HG02759 (cell line): ENCODE results near the gene ST8SIA3.

Source experiments
- ATAC-seq: cut with Tn5 transposase; IDR thresholded peaks from one replicate; pipeline ENCODE4 v1.9.1; 2021; ENCODE audit warnings: mild to moderate bottlenecking, moderate library complexity; ENCODE audit not compliant: unreplicated experiment

ST8SIA3 gene, protein sequence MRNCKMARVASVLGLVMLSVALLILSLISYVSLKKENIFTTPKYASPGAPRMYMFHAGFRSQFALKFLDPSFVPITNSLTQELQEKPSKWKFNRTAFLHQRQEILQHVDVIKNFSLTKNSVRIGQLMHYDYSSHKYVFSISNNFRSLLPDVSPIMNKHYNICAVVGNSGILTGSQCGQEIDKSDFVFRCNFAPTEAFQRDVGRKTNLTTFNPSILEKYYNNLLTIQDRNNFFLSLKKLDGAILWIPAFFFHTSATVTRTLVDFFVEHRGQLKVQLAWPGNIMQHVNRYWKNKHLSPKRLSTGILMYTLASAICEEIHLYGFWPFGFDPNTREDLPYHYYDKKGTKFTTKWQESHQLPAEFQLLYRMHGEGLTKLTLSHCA

DNA sequence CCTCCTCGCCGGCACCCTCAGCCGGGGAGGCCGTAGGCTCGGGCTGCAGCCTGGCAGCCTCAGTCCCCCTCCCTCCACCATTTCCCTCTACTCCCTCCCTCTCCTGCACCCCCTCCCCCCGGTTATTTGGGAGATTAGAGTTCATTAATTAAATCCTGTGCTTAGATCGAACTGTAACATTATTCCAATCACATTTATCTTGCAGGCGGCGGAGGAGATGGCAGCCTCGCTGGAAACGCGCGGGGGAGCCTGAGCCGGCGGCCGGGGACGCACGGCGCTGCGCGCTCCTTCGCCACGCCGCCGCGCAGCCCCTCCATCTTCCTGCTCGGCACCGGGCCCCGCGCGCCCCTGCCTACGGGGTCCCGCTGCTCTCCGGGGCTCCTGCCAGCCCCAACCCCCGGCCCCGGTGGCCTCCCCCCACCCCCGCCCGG, at the start of gene ST8SIA3:
Gene ST8SIA3 (plus strand): TSS at position 287 of the 431 bp plus-strand sequence. CDS start 290 bp downstream, outside the sequence.
- no peak for ATAC-seq

DNA sequence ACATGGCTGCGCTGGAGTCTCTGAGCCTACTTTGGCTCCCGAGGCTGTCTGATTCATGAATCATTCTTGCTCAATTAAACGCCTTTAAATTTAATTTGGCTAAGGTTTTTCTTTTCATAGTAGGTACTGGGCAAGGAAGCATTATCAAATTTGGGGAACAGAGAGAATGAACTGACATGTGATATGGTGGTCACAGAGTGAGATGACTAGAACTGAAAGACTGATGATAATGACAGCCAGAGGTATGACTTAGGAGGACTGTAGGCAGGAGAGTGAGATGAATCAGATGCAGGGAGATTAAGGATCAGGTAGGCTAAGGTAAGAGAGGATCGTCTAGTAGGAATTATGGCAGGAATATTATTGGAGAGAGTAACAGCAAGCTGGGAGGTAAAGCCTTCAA, 40.9 kb upstream of the ST8SIA3 start:
- ATAC-seq, result no peak

DNA sequence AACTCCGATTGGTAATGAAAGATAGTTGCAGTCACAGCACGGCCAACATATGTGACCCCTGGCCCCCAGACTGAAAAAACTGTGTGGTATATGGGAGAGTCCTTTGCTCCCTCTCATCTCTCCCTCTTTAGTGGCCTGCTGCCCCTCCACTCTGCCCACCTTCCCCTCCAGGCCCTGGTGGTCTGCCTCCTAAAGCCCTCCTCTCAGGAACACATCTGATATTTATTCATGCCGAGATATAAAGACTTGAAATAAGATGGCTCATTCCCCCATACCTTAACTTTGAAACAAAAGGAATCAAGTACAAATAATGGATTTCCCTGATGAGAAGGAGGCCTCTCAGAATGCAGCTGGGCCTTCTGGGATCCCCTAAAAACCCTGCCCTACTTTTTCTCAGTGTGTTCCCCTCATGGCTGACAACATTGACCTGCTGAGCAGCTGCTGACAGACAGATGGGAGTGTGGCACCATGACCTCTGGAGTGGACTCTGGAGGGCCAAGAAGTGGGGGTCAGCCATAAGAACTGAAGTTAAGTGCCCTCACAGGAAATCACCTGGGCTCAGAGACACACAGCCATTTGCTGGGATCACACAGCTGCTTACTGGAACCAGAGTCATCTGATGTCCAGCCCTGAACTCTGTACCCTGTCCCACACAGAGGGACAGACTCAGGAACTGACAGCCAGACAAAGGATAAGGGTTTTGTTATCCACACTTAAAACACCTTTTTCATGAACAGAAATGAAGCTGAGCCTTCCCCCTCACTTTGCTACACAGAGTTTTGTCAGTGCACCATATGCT, 39.8 kb upstream of the ST8SIA3 start:
- ATAC-seq, result no peak

DNA sequence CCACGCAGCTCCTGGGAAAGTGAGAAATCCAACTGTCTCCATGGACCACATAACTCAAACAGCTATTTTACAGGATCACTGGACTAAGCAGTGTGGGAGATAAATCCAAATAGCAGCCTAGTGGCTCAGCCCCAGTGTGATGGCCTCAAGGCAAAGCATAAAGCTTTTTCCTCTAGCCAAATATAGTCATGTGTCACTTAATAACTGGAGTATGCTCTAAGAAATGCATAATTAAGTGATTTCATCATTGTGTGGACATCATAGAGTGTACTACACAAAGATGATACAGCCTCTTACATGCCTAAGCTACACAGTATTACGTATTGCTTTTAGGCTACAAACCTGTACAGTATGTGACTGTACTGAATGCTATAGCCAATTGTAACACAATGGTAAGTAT, 31.8 kb upstream of the ST8SIA3 start:
- no peak for ATAC-seq

DNA sequence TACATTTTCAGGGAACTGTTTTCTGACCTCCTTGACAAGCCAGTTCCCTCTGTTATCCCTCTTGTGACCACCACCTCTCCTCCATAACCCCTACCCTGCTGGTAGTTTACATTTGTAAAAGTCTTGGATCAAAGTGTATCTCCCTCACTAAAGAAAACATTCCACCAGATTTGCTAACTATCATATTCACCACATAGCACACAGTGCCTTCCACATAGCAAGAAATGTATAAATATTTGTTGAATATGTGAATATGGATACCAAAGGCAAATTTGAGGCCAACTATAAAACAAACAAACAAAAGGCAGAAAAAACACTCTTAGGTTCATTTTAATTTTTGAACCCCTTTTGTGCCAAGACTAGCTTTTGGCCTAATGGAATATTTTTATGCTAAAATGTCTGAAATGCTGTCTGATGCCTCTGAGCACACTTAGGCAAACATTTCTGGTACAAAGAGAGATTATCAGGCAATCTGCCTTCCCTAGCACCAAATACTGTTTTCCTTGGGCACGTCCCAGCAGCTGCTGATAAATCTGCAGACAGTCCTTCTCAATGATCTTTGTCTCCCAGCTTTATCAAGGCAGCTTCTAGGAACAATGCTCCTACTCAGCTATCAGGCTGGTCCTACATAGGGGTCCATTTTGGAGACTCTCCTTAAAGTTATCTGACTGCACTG, 26.7 kb upstream of the ST8SIA3 start:
- no peak for ATAC-seq

DNA sequence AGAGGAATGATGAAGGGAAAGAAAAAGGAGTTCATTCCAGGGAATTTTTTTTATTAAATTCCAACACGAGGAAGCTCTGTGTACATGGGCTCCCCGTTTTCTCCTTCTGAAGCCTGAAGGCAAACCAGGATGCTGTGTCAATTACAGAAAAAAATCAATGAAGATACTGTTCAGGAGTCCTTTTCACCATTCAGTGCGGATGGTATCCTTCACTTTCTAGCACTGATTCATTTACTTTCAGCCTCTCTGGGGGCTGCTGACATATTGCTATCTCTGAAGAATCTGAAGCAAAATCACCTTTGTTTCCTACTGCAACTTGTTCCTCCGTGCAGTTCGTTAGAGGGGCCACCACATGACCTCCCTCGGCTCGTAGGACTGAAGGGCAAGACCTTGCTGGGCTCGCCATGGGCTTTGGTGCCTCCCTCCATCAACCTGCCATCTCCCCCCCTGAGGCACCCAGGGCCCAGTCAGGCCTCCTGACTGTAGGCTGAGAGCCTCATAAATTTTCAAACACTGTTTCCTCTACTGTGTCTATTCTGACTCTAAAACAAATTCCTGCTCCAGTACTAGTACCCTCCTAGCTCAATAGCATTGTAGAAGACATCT, 25.5 kb upstream of the ST8SIA3 start:
- no peak for ATAC-seq

DNA sequence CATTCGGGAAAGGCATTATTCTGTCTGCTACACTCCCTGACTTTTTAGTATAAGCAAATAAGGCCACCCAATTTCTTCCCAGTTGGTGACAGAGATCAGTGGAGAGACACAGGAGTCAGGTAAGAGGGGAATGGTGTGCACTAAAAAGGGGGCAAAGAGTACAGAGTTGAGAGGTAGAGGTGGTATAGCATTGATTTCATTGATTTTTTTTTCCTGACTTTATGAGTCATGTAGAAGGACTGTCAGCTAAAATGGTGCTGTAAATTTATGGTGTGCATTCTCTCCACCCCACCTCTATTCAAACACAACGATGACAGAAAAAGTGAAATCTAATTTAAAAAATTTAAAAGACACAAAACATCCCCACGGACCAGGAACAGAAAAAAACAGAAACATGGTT, 23.7 kb upstream of the ST8SIA3 start:
- no peak for ATAC-seq

DNA sequence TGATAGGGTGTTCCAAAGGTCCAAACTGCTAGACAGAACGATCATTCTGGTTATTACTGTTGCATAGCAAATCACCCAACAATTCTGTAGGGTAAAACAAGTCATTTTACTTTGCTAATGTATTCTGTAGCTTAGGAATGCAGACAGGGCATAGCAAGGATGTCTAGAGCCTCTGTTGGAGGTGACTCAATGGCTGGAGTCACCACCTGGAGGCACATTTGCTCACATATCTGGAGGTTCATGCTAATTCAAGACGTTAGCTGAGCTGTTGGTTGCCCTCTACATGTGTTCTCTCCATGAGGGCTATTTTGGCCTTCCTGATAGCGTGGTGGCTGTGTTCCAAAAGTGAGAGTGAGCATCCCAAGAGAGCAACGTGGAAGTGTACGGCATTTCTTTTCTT, 22.5 kb upstream of the ST8SIA3 start:
- no peak for ATAC-seq

DNA sequence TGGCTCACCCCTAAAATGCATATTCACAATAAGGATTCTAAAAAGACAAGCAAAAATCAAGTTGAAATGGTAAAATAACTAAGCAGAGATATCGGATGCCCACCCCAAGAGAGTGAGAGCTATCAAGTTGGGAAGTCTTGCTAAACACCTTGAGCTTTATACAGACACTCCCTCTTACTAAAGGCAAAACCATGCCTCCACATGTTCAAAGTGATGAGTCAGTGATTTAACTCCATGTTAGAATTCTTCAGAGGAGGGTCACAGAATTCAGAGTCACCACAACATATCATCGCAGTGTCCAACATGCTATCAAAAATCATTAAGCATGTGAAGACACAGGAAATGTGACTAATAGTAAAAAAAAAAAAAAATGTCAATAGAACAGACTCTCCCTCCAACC, 20.6 kb upstream of the ST8SIA3 start:
- no peak for ATAC-seq

DNA sequence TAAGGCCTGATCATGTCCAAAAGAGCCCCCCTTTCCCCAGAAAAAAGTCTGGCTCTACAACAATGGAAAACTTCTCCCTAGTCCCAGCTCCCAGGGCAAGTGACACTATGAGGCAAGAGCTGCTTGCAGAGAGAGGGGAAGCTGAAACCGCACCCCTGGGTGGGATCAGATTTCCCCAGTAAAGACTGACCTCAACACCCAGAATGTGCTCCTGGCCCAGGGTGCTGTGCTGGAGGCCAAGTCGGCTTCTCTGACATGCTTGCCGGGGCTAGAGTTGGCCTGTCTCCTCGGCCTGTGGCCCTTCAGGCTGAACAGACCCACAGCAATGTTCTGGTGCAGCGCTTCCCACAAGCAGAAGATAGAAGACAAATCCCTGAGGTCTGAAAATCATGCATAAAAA, 18.4 kb upstream of the ST8SIA3 start:
- no peak for ATAC-seq

DNA sequence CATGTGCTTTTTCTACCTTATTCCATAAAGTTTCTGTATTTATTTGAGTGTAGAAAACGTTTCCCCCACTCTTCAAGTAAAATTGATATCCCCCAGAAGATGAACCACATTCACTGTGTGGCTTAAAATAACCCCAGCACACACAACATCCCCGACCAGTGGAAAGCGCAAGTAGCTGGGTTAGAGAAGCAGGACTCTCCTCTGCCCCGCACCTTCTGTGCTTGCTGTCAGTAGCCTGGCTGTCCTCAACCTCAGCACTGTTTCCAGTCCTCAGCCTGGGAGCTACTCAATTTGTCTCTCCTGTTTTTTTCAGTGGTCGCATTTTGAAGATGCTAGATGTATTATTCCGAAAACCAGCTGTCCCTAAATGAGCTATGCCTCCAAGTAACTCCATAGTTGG, 18.0 kb upstream of the ST8SIA3 start:
- ATAC-seq, result no peak

DNA sequence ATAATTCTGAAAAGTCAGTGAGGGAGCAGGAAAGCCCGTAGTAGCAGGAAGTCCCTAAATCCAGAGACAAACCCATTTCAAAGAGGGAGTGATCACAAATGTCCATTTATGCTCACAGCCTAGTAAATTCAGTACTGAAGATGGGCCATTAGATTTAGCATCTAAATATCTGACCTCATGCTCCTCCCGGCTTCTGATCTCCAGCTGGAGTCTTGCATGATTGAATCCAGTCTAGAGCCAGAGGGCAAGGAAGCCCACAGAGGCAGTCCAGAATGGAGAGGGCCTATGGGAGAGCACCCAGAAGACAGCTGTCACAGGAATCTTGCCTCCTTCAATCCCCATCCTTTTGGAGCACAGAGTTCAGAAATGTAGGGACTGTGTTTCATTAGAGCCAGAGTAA, 16.0 kb upstream of the ST8SIA3 start:
- ATAC-seq, result no peak

DNA sequence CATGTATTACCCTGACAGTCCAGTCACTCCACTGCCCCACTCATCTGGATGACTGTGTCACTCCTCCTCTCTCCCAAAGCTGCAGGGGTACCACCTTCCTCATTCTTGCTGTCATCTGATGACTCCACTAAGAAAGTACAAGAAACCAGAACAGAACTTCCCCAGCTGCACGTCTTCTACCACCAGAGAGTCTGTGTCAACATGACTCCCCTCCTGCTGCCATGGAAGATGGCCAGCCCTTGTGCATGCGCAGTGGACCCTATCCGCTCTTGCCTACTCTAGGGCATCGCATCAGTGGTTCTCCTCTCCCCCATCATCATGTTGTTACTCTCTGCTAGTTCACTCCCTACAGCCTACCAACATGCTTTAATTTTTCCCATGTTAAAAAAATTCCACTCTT, 14.5 kb upstream of the ST8SIA3 start:
- ATAC-seq, result no peak

DNA sequence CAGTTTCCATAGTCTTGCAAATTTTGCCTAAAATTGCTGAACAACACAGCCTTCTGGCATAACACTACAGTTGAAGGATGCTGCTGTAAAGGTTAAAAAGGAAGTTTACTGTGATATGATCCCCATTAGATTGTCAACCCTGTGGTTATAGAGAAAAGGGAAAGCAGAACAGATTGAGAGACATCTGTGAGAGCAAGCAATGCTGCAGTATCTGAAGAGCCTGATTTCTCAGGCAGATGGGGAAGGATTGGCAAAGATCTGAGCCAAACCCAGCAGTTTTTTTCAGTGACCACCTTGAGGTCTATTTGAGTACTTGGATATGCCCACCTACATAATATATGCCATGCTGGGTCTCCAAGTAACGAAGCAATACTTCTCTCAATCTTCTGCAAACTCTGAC, 8.5 kb upstream of the ST8SIA3 start:
- ATAC-seq, result no peak

DNA sequence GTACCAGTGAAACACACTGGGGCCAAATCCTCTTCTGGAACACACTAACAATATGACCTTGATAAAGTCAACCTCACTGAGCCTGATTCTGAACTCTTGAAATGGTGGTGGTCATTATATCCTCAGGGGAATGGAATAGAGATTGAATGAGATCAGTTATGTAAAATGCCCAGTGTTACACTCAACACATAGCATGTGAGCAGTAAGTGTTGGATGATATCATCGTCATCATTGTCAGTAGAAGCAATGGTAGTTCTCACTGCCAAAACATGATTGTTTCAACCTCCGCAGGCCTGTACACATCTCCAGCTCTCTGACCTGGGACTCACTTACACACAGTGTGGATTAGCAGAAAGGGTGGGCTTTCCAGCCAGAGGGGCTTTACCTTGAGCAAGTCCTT, 5.5 kb upstream of the ST8SIA3 start:
- no peak for ATAC-seq

DNA sequence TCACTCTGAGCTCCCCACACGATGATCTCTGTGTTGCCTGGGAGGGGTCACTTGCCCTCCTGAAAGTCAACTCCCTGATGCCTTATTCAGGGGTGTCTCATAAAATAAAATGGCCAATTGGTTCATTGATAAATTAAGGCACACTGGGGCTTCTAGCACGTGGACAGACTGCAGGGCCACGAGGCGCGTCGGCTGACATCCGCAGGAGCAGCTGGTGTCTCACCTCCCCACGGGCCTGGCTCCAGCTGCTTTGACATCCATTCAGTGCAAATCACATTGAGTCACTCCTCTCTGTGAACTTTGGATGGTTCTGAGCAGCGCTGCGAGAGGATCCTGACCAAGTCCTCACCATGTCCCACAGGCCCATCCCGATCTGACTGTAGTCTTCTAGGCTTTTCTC, 4.6 kb upstream of the ST8SIA3 start:
- ATAC-seq, result no peak

DNA sequence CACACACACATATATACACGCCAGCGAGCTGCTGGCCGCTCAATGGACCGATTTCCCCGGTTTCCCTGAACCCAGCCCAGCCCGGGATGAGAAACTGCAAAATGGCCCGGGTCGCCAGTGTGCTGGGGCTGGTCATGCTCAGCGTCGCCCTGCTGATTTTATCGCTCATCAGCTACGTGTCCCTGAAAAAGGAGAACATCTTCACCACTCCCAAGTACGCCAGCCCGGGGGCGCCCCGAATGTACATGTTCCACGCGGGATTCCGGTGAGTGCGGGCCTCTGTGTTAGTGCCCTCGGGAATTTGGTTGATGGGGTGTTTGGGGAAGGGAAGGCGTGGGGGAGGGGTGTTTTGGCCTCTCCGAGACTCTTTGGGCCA, 392 bp downstream of the ST8SIA3 start:
- no peak for ATAC-seq

DNA sequence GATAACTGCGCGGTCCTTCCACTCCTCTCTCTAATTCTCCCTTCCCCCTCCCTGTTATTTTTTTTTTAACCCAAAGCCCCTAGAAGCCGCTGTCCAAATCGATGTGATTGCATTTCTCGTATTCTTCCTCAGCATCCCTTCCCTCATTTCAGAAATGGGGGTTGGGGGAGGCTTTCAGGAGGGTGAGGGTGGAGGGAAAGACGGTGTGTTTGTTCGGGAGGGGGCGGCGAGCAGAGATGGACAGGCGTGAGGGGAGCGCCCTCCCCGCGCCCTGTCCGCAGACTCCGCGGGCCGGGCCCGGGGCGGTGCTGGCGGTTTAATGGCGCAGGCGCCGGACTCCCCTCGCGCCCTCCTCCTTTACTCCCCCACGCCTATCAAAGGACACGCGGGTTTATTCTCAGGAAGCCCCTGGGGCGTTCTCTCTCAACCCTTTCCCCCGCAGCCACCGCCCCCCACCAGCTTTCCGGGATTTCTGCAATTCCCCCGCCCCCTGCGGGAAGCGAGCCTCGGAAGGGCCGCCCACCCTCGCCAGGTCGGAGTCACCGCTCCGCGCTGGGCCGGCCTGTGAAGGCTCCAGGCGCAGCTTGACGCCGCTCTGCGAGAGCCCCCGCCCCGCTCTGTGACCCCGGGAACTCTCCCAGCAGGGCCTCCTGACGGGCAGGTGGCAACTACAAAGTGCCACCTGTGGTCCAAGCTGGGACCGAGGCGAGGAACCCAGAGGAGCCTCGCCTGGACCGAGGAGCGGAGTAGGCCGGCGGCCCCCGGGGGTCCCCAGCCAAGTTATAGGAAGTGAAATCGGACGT, 981 bp downstream of the ST8SIA3 start:
- no peak for ATAC-seq

DNA sequence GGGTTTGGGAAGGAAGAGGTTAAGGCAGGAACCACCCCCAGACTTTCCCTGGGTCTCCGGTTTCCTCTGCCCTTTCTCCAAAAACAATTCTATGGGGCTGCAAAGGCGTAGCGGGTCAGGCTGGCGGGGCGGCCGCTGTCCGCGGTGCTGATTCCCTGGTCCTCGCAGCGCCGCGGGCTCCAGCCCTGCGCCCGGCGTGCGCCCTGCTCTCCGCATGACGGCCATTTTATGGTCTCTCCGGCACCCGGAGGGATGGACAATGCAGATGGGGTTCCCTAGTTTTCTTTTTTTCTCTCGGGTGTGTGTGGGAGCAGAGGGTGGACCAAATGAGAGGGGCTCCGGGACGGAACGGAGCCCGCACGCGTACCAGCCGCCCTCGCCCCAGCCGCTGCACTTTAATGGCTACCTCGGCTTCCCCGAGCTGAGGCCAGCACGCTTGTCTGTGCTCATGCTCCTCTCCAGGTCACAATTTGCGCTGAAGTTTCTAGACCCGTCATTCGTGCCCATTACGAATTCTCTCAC, 1.6 kb downstream of the ST8SIA3 start:
- no peak for ATAC-seq

DNA sequence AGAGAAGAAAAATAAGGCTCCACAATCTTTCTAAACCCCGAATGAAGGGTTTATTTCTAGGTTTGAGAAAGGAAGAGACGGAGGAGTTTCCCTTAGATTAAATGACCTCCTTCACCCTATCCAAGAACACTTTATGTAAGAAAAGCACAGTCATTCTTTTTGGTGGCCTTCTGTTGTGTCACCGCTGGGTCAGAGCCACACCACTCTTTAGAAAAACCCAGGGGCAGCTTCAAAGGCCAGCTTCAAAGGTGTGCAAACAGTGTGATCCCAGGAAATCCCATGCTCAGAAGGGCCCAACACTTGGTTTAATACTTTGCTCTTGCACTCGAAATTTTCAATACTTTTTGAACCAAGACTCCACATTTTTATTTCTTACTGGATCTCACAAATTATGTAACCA, 7.1 kb downstream of the ST8SIA3 start:
- ATAC-seq, result no peak
